Loucy (cell line): ENCODE results near the gene CAPN11.

ENCODE experiments used
- H2AFZ ChIP-seq: fragments of 200-600 bp; sonication (generic); 2 replicates; pipeline ENCODE4 v1.6.0; 2016; ENCODE audit warnings: antibody characterized with exemption, mild to moderate bottlenecking, low read length, moderate library complexity
- H3F3A ChIP-seq: fragments of 200-600 bp; 2 replicates; pipeline ENCODE4 v1.6.0; 2016; ENCODE audit warnings: antibody characterized with exemption, low read depth, mild to moderate bottlenecking
- H3K27me3 ChIP-seq: fragments of 200-600 bp; sonication (generic); 2 replicates; pipeline ENCODE4 v1.6.1; 2014; ENCODE audit warnings: low read length, mild to moderate bottlenecking; ENCODE audit not compliant: insufficient read depth, poor library complexity, severe bottlenecking
- H3K36me3 ChIP-seq: fragments of 200-600 bp; sonication (generic); 2 replicates; pipeline ENCODE4 v1.6.1; 2016; ENCODE audit warnings: low read length; ENCODE audit not compliant: insufficient read depth
- H3K4me1 ChIP-seq: fragments of 200-600 bp; sonication (generic); 2 replicates; pipeline ENCODE4 v1.5.1; 2014; ENCODE audit warnings: low read length, mild to moderate bottlenecking; ENCODE audit not compliant: insufficient read depth, poor library complexity, severe bottlenecking
- H3K4me2 ChIP-seq: fragments of 200-600 bp; sonication (generic); 2 replicates; pipeline ENCODE4 v1.6.0; 2014; ENCODE audit warnings: antibody characterized with exemption, low read length, low read depth, mild to moderate bottlenecking; ENCODE audit not compliant: poor library complexity, severe bottlenecking
- H3K4me3 ChIP-seq: fragments of 200-600 bp; sonication (generic); 2 replicates; pipeline ENCODE4 v1.5.1; 2014; ENCODE audit warnings: low read length, mild to moderate bottlenecking, mixed read lengths; ENCODE audit not compliant: poor library complexity, severe bottlenecking
- H3K79me2 ChIP-seq: fragments of 200-600 bp; sonication (generic); 2 replicates; pipeline ENCODE4 v1.6.1; 2014; ENCODE audit warnings: low read length; ENCODE audit not compliant: insufficient read depth
- H3K9ac ChIP-seq: fragments of 200-600 bp; sonication (generic); 2 replicates; pipeline ENCODE4 v1.6.0; 2014; ENCODE audit warnings: mild to moderate bottlenecking, low read depth, low read length, moderate library complexity; ENCODE audit not compliant: poor library complexity, severe bottlenecking
- H3K9me2 ChIP-seq: fragments of 200-600 bp; sonication (generic); replicated peaks from 2 replicates; pipeline ENCODE4 v1.6.1; 2016; ENCODE audit warnings: low read depth, low read length, mixed read lengths
- H3K9me3 ChIP-seq: fragments of 200-600 bp; sonication (generic); 2 replicates; pipeline ENCODE4 v1.6.1; 2014; ENCODE audit warnings: mild to moderate bottlenecking, antibody characterized with exemption, low read length, low read depth; ENCODE audit not compliant: insufficient read depth
- H4K20me1 ChIP-seq: fragments of 200-600 bp; sonication (generic); 2 replicates; pipeline ENCODE4 v1.6.0; 2014; ENCODE audit warnings: antibody characterized with exemption, low read length, mild to moderate bottlenecking; ENCODE audit not compliant: insufficient read depth, poor library complexity, severe bottlenecking
- EZH2phosphoT487 ChIP-seq: fragments of 200-600 bp; IDR thresholded peaks from 2 replicates; pipeline ENCODE4 v1.6.1; 2018; ENCODE audit warnings: antibody characterized with exemption, mild to moderate bottlenecking, moderate library complexity, borderline replicate concordance
- TF ChIP-seq, protein P1 (sequence below): fragments of 200-600 bp; sonication (generic); conservative IDR thresholded peaks from 2 replicates; pipeline ENCODE4 v1.5.1; 2014; ENCODE audit warnings: mild to moderate bottlenecking, antibody characterized with exemption, low read length

Gene CAPN11

DNA sequence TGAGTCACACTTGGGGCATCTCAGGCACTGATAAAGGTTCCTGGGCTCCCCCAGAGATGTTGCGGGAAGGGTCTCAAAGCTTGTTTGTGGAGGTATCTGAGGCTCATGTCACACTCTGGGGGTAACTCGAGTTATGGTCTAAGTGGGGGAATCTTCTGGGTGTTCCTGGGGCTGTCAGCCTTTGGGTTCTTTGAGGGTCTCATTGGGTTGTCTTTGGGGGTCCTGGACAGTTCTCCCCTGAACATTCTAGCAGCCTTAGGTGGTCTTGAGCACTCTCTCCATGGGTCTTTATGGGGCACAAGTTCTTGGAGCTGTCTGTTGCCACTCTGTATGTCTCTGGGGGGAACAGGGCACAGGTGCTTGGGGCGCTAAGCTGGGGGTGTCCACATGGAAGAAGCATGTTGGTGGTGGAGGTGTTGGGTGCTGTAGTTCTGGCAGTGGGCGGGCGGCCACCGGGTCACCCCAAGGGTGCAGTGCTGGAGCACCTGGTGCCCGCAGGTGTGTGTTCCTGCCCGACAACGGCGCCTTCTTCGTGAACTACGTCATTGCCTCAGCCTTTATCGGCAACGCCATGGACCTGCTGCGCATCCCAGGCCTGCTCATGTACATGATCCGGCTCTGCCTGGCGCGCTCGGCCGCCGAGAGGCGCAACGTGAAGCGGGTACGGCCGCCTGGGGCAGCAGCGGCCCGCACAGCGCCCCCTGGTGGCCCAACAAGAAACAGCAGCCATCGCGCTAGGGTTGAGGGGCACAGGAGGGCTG, 7.1 kb upstream of the CAPN11 start:
- no peak for TF ChIP-seq EZH2phosphoT487
- TF ChIP-seq, protein P1, sequence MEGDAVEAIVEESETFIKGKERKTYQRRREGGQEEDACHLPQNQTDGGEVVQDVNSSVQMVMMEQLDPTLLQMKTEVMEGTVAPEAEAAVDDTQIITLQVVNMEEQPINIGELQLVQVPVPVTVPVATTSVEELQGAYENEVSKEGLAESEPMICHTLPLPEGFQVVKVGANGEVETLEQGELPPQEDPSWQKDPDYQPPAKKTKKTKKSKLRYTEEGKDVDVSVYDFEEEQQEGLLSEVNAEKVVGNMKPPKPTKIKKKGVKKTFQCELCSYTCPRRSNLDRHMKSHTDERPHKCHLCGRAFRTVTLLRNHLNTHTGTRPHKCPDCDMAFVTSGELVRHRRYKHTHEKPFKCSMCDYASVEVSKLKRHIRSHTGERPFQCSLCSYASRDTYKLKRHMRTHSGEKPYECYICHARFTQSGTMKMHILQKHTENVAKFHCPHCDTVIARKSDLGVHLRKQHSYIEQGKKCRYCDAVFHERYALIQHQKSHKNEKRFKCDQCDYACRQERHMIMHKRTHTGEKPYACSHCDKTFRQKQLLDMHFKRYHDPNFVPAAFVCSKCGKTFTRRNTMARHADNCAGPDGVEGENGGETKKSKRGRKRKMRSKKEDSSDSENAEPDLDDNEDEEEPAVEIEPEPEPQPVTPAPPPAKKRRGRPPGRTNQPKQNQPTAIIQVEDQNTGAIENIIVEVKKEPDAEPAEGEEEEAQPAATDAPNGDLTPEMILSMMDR: peak; percentile 99
- H3K4me2 ChIP-seq: no peak overlapping the region
- no peaks in the 10 kb centered on the region for H3K9me3 ChIP-seq
- H3K9me2 ChIP-seq: no peaks in the 10 kb centered on the region
- no peak overlapping the region for H2AFZ ChIP-seq
- H3K9ac ChIP-seq: no peak overlapping the region
- no peaks in the 10 kb centered on the region for H3K79me2 ChIP-seq
- no peaks in the 10 kb centered on the region for H3K27me3 ChIP-seq
- no peak overlapping the region for H3K4me3 ChIP-seq
- H3F3A ChIP-seq: no peaks in the 10 kb centered on the region
- H3K4me1 ChIP-seq: no peaks in the 10 kb centered on the region
- H3K36me3 ChIP-seq: no peaks in the 10 kb centered on the region; the same call in 1 of the 2 replicates
- H4K20me1 ChIP-seq: no peaks in the 10 kb centered on the region

DNA sequence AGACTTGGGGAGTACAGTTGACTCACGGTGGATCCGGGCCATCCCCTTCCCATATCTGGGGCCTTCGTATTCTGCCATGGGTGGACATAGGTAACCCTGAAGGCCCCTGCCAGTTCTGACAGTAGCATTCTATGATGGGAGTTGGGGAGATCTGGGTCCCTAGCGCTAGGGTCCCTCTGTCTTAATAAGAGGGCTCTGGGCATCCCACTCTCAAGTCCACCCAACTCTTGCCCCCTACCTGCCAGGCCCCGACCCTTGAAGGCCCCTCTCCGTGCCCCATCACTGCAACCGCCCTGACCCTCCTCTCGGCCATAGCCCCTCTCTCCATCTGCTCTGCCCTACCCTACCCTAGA, 6.5 kb upstream of the CAPN11 start:
- Histone ChIP-seq H3K4me2 (no peak overlapping the region), H3K9me2 (no peaks in the 10 kb centered on the region)

DNA sequence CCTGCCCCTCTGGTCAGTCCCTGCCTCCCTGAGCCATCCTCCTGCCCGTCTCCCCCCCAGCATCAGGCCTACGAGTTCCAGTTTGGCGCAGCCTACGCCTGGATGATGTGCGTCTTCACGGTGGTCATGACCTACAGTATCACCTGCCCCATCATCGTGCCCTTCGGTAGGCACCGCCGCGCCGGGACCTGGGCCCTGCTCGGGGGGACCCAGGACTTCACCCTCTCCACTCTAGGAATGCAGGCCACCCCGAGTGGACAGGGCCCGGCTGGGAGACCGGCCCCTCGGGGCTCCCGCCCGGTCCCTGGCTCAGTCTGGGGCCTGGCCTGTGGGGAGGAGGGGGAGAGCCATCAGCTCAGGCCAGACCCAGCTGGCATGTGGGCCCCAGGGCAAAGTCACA, 6.1 kb upstream of the CAPN11 start:
- H3K36me3 ChIP-seq: no peaks in the 10 kb centered on the region; the same call in 1 of the 2 replicates
- H4K20me1 ChIP-seq: no peaks in the 10 kb centered on the region
- H3K4me3 ChIP-seq: no peak overlapping the region
- no peaks in the 10 kb centered on the region for H3K9me2 ChIP-seq
- H3K79me2 ChIP-seq: no peaks in the 10 kb centered on the region
- H3K27me3 ChIP-seq: no peaks in the 10 kb centered on the region
- no peak for TF ChIP-seq EZH2phosphoT487
- TF ChIP-seq, protein P1: no peak
- no peaks in the 10 kb centered on the region for H3F3A ChIP-seq
- H3K9me3 ChIP-seq: no peaks in the 10 kb centered on the region
- no peak overlapping the region for H2AFZ ChIP-seq
- H3K4me1 ChIP-seq: no peaks in the 10 kb centered on the region
- H3K9ac ChIP-seq: no peak overlapping the region
- no peak overlapping the region for H3K4me2 ChIP-seq

More for the DNA sequence above, 6.5 kb upstream of the CAPN11 start:
- Histone ChIP-seq H3K9ac (no peak overlapping the region), H4K20me1 (no peaks in the 10 kb centered on the region), H3K36me3 (no peaks in the 10 kb centered on the region; the same call in 1 of the 2 replicates), H3K27me3 (no peaks in the 10 kb centered on the region), H2AFZ (no peak overlapping the region), H3F3A (no peaks in the 10 kb centered on the region), H3K79me2 (no peaks in the 10 kb centered on the region), H3K9me3 (no peaks in the 10 kb centered on the region), H3K4me1 (no peaks in the 10 kb centered on the region), H3K4me3 (no peak overlapping the region)
- TF ChIP-seq EZH2phosphoT487: no peak
- TF ChIP-seq, protein P1: no peak
